ES-I3 (cell line): ENCODE results near the gene ZNF76.
"Not testable (repeated sequence)": the region's sequence is repeated elsewhere in the genome, so short reads cannot be mapped to it uniquely, and the experiment has no call there.

Source experiments
- H3K36me3 ChIP-seq: 2 replicates; pipeline ENCODE4 v1.6.1; 2013; ENCODE audit warnings: mild to moderate bottlenecking, low read length, control low read depth, moderate library complexity; ENCODE audit not compliant: insufficient read depth
- H3K4me1 ChIP-seq: 2 replicates; pipeline ENCODE4 v1.6.1; 2013; ENCODE audit warnings: mild to moderate bottlenecking, control low read depth, low read length; ENCODE audit not compliant: insufficient read depth
- H3K9ac ChIP-seq: 2 replicates; pipeline ENCODE4 v1.6.1; 2013; ENCODE audit warnings: low read depth, mild to moderate bottlenecking, low read length, moderate library complexity
- H3K9me3 ChIP-seq: 2 replicates; pipeline ENCODE4 v1.6.1; 2013; ENCODE audit warnings: mild to moderate bottlenecking, low read length, moderate library complexity; ENCODE audit not compliant: control insufficient read depth, insufficient read depth

Gene ZNF76

GRCh38 chr6:35330541-35331119 lies 71.1 kb downstream of the ZNF76 start:
- Histone ChIP-seq H3K36me3 (no peaks in the 10 kb centered on the region), H3K9me3 (no peaks in the 10 kb centered on the region), H3K9ac (no peak overlapping the region), H3K4me1 (no peaks in the 10 kb centered on the region)

- not testable (repeated sequence) for H3K9me3 ChIP-seq, H3K9ac ChIP-seq, H3K4me1 ChIP-seq, H3K36me3 ChIP-seq
These were observed 72.7 kb downstream of the ZNF76 start for GRCh38 chr6:35332074-35332887.

DNA sequence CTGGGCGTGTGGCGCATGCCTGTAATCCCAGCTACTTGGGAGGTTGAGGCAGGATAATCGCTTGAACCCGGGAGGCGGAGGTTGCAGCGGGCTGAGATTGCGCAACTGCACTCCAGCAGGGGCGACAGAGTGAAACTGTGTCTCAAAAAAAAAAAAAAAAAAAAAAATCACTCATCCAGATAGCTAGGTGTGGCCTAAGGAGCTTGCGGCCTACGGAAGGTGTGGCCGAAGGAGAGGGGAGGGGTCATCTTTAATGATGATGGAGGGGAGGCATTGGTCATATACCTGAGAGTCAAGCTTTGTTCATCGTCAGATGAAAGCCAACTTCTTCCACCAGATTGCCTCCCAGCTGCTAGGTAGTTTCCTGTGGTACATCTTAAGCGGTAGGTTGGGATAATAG lies 82.0 kb downstream of the ZNF76 start:
- Histone ChIP-seq H3K9me3 (no peaks in the 10 kb centered on the region), H3K4me1 (peaks cover 5% of the 10 kb centered on the region; the same call in 1 of the 2 replicates), H3K36me3 (no peaks in the 10 kb centered on the region), H3K9ac (no peak overlapping the region)

DNA sequence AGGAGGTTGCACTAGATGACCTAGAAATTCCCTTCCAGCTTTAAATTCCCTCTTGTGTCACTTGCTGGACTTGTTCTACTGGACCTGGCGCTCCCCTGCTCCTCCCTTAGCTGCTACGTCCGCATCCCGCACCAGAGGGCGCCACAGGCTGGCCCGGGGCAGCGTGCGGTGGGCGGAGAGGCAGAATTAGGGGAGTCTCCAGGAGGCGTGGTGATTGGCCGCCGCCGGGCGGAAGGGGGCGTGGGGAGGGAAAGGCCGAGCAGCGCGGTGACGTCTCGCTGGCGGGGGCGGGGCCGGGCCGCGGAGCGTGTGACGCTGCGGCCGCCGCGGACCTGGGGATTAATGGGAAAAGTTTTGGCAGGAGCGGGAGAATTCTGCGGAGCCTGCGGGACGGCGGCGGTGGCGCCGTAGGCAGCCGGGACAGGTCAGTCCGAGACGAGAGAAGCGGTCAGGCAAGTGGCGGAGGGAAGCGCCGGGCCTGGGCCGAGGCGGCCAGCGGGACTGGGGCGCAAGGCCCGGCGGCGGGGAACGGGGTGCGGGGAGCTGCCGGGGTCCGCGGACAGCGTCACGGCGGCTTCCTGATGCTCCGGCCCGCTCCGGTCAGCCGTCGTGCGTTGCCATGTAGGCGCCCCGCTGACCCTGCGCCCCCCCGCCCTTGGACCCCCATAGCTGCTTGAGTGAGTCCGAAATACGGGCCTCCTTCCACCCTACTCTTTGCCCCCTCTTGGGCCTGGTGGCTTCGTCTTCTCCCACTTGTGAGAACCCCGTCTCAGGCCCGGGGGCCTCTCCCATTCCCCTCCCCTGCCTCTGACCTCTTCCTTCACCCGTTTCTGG lies 82.9 kb downstream of the ZNF76 start, which contains the start of gene PPARD:
Gene PPARD, plus strand, starts transcription at position 301 of the 834 bp plus-strand sequence. CDS start 68,530 bp downstream, outside the sequence.
- Histone ChIP-seq H3K36me3 (no peaks in the 10 kb centered on the region), H3K9me3 (no peaks in the 10 kb centered on the region), H3K9ac (peak within 1 kb of the TSS; percentile 68), H3K4me1 (peaks cover 5% of the 10 kb centered on the region; the same call in 1 of the 2 replicates)

- Histone ChIP-seq H3K9ac (peak overlapping the region; percentile 68), H3K4me1 (peaks cover 5% of the 10 kb centered on the region; the same call in 1 of the 2 replicates)
These were observed 83.7 kb downstream of the ZNF76 start for GRCh38 chr6:35343092-35343834.

DNA sequence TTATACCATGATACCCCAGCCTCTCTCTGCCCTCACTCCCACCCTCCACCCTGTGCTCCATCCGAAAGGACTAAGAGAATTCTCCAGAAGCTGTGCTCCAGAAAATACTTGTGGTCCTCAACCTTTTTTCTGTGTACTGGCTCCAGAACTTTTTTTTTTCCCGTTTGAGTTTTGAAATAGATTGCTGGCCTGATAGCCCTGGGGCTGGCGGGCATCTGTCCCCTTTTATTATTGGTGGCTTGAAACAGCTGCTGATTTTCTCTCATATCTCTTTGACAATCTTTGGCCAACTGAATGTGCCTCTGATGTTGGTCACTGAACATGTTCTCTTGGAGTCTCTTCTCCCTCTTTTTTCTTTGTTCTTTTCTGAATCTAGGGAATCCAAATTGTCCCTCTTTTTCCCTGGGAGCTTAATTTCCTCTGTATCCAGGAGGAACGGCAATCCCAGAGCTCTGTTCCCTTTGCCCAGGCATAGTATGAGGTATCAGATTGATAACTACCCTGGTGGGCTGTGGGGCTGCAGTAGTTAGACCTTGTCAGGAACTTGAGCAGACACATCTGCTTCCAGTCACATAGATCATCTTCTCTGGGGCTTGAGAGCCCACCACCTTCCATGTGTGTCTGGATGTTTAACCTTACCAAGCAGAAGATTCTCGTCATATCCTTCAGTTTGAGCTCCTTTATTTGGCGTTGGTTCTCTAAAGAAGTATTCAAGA lies 84.5 kb downstream of the ZNF76 start:
- Histone ChIP-seq H3K9ac (no peak overlapping the region; the same call in 1 of the 2 replicates), H3K9me3 (no peaks in the 10 kb centered on the region), H3K4me1 (peaks cover 5% of the 10 kb centered on the region; the same call in 1 of the 2 replicates), H3K36me3 (no peaks in the 10 kb centered on the region)

More at GRCh38 chr6:35343092-35343834, 83.7 kb downstream of the ZNF76 start:
- Histone ChIP-seq H3K9me3 (no peaks in the 10 kb centered on the region), H3K36me3 (no peaks in the 10 kb centered on the region)
